GM19395 (cell line): ENCODE measurements around the gene BRINP3.
"Not testable (repeated sequence)": the region's sequence is repeated elsewhere in the genome, so short reads cannot be mapped to it uniquely, and the experiment has no call there.

Experiments
- ATAC-seq: cut with Tn5 transposase; IDR thresholded peaks from one replicate; pipeline ENCODE4 v1.9.1; 2021; ENCODE audit warnings: mild to moderate bottlenecking, moderate library complexity; ENCODE audit not compliant: unreplicated experiment

Gene BRINP3

DNA sequence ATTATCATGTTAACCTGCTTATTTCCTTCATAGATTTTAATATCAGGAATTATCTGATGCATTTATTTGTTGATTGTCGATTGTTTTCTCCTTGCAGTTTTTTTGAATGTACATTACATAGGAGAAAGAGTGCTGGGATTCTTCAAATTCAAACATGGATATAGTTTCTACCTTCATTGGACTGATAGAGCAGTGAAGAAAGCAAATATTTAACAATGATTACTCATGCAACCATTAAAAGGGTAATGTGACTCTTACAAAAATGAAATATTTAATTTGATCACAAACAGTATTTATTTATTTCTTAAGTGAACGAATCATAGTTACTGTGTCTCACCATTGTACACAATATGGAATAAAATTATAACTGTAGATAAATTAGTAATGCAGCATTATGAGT lies 350.9 kb downstream of the BRINP3 start:
- no peak for ATAC-seq

DNA sequence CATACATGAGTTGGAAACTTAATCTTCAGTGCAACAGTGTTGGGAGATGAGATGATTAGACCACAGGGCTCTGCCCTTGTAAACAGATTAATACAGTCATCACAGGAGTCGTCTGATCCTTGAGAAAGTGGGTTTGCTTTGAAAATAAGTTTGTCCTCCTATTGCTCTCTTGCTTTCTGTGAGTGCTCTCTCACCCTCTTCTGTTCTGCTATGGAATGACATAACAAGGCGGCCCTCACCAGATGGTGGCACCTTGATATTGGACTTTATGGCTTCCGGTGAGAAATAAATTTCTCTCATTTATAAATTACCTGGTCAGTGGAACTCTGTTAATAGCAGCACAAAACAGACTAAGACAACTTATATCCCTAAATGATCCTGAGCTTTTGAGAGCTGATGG lies 353.6 kb downstream of the BRINP3 start:
- ATAC-seq, result no peak

DNA sequence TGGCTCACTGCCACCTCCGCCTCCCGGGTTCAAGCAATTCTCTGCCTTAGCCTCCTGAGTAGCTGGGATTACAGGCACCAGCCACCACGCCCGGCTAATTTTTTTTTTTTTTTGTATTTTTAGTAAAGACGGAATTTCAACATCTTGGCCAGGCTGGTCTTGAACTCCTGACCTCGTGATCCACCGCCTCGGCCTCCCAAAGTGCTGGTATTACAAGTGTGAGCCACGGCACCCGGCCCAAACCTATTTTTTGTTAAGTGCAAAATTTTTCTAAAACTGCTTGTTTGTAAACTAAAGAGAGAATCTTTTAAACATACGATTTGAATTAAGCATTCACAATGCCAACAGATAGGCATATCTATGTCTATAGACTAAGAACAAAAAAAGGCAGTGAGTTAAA lies 357.1 kb downstream of the BRINP3 start:
- ATAC-seq, result not testable (repeated sequence)

DNA sequence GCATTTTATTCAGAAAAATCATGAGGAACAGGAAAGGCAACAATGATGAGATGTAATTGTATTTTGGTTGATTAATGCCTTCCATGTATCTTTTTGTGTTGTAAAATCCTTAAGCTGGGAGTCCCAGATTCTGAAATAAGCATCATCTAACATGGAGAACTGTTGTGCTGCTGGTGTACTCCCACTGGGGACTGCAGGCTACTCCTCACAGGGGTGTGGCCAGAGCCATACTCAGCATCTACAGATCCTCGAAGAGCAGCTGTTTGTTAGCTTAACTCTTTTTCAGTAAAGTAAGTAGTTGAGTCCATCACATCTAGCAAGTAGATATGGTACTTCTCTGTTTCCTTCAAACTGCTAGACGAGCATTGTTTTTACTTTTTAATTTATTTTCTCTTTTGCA lies 358.0 kb downstream of the BRINP3 start:
- ATAC-seq, result no peak

DNA sequence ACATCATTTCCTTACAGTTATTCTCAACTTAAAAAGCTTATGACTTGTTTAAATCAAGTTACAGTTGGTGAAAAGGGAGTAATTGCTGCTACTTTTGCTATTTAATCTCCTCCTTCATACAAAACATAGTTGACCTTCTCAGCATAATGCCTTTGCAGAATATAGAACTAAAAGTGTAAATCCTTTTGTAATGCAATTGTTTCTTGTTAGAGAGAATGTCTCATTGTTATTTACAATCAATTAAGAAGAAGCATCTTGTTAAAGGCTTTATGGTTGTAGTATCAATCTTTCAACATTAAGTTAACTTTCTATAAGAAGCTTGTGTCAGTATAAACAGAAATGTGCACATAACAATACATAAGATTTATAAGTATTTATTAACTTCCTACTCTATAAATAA lies 360.7 kb downstream of the BRINP3 start:
- no peak for ATAC-seq

DNA sequence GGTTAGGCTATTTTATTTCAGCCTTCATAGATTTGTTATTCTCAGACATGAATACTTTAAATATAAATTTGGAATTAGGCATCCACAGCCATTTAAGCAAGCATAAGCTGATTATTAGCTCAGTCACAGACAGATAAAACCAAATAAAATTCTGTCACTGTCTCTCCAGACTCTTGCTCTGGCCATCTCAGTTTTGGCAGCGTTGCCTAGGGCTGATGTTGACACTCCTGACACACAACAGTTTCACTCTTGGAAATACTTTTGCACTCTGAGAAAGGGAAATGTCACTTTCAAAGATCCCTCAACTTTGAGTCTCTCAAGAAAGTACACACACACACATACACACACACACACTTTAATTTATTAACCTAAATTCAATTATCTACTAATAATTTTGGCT lies 372.7 kb downstream of the BRINP3 start:
- no peak for ATAC-seq

DNA sequence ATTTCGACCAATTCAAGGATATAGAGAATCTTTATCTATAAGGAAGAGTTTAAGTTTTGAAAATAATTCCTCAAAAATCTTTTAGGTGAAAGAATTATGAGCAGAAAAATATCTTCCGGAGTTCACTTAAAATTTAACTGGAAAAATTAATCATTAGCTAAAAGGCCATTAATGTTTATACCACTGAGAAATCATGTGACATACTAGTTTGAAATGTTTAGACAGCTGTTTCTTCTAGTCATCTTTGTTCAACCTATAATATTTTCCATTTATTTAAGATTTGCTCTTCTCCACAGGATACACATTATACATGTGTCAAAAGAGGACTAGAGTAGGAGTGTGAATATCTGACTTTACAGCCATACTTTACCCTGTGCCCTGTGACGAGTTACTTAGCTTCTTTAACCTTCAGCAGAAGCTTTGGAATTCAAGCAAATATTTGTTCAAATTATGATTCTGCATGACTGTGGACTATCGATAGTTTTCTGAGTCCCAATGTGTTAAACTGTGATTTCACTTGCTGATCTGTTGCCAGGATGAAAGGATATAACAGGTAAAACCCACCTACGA lies 374.8 kb downstream of the BRINP3 start:
- ATAC-seq, result no peak

DNA sequence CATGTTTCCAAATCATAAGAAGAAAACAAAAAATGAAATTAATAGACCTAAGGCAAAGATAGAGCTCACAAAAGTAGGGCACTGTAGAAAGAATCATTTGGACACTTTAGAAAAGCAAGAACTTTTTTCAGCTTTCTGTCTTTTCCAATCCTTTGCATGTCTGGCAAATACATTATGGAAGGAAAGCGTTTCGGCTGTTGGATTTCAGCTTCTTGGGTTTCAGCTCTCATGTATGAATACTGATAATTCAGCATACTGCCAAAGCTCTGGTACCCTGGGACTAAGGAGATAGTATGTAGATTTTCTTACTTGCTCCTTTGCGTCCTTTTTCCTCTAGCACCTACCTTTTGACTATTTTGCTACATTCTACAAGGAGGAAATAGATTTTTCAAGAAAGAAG lies 375.9 kb downstream of the BRINP3 start:
- ATAC-seq, result no peak

DNA sequence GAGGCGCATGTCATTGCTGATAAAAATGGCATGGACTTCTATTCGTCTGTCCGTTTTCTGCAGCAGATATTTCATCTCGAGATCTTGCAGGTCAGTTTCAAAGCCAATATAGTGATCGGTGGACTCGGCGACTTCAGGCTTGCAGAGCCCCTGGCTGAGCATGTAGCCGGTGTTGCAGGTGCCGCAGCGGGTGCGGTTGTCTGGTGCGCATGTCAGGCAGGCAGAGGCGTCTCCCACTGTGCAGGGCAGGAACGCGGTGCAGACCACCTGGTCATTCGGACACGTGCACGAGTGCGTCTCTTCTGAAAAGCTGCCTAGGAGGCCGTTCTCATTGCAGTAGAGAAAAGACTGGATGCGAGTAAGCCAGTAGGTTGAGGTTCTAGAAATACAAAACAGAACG lies 378.9 kb downstream of the BRINP3 start:
- ATAC-seq, result no peak

DNA sequence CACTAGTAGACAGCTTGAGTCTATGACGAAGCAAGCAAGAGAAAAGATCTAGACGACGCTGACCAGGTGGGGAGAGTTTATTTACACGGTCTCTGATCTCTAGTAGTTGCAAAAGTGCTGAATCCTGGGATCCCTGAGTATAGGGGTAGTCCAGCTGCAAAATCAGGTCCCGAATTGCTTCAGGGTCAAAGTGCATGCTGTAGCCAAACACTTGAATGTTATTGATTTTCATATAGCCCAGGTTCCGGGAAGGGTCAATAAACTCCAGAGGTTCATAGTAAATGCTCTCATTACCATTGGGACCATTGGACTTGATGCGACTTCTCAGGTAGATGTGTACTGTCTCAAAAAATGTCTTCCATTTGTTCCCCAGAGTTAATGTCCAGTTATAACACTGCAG lies 379.6 kb downstream of the BRINP3 start:
- ATAC-seq, result no peak

DNA sequence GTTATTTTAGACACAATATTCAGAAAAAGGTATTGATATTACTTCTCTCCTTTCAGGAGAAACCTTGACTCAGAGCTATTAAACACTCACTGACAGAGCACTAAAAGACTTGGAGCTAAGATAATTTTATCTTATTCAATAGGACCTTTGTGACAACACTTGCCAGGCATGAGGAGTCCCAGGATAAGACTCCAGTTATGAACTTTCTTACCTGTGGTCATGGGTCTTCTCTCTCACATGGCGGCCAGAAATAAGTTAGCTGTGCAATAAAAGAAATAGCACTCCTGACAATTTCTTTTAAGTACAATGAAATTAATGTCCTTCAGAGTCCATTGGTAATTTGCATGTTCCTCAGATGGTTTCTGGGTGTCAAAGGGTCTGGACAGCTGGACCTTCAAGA lies 382.1 kb downstream of the BRINP3 start:
- no peak for ATAC-seq

DNA sequence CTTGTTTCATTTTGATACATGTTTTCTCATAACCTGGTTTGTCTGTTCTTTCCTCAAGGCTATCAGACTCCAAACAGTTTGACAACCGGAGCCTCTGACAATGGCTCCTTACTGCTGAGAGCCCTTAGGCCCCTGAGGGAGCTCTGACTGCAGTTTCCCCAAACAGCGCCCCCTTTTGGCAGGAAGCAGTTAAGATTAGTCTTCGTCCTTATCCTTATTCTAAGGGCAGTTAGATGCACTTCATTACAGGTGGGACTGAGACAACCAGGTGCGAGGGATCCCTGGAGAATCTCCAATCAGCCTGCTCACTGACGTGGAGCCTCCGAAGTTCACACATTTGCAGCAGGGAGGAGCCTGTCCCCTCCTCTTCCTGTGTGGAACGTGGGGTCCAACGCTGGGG lies 393.1 kb downstream of the BRINP3 start:
- ATAC-seq, result no peak

DNA sequence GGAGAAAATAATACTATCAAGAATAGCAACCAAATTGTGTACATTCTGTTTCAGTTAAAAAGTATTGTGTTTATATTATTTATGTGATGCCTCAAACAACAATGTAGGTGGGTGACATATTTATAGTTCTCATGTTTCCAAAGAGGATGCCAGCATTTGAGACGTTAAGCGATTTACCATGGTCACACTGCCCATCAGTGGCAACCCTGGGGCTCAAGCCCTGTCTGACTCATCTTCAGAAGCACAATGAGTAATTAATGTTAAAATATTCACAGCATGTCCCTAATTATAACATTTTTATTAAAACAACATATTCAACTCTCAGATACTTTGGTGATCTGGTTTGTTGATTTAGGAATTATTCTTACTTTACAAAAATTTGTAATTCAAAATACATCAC lies 409.4 kb downstream of the BRINP3 start:
- ATAC-seq, result no peak

DNA sequence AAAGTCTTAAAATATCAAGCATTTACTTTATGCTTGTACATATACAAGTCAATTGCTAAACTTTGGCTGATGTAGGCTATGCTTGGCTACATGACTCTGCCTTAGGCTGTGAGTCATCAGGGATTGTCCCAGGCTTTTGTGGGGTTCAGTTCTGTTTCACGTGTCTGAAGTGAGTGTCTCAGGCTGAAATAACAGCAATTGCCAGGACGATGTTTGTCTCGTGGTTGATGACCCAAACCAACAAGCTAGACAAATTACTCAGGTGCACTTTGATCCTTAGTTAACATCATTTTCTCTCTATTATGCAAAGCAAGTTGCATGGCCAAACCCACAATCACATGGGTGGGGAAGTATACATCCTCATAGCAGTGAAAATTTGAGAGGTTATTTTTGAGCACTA lies 410.1 kb downstream of the BRINP3 start:
- ATAC-seq, result no peak

DNA sequence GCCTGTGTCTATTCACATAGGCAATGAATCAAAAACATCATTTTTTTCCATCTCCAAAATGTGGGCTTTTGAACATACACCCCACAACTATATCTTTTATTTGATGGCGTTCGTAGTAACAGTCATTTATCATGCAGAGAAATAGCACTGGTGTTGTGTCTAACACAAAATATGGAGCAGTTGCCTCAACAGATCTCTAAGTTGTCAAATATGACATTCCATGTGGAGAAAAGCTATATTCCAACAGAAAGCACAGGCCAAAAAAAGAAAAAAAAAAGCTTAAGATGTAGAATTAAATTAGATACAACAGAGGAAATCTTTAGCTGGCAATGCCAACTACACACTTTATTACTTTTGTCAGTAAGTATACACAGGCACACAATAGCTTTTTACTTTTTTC lies 411.7 kb downstream of the BRINP3 start:
- no peak for ATAC-seq

DNA sequence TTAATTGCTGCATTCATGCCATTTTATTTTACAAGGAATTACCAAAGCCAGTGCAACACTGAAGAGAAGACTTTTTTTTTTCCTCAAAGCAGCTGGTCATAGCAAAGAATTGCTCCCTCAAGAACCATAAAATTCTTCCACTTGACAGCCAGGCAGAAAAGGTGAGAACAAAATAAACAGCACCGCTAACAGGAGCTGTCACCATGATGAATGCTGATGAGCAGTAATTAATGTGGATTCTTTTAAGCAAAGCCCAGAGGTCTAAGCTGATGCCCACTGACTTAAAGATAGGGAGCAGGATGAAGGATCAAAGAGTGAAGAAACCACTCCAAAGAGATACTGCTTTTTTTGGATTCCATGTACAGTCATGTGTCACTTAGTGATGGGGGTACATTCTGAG lies 428.4 kb downstream of the BRINP3 start:
- no peak for ATAC-seq
